GM23338 (cell line): Measurements from ENCODE around the gene SPRR1B. TPM values are rescaled to one million over a fixed set of nuclear protein-coding genes. Genes with fewer than 3 reads are reported as not detected.

Experiments used
- ATAC-seq: fragments of 200-7000 bp; cut with Tn5 transposase; 3 replicates; pipeline ENCODE4 v1.9.1; 2020
- DNase-seq: peaks from one replicate; pipeline ENCODE4 v3.0.0-alpha.2; 2015; ENCODE audit warnings: low spot score
- H2AFZ ChIP-seq: fragments of 200-600 bp; sonication (generic); 2 replicates; pipeline ENCODE4 v1.8.0; 2016; ENCODE audit warnings: antibody characterized with exemption, mild to moderate bottlenecking, moderate library complexity
- H3F3A ChIP-seq: fragments of 200-600 bp; sonication (generic); replicated peaks from 2 replicates; pipeline ENCODE4 v1.8.0; 2017; ENCODE audit warnings: antibody characterized with exemption, mixed run types, low read depth
- H3K27ac ChIP-seq: fragments of 200-600 bp; sonication (generic); 2 replicates; pipeline ENCODE4 v1.6.1; 2016; ENCODE audit warnings: low read depth
- H3K27me3 ChIP-seq: fragments of 200-600 bp; sonication (generic); 2 replicates; pipeline ENCODE4 v1.8.0; 2016; ENCODE audit warnings: mild to moderate bottlenecking, mixed run types, moderate library complexity; ENCODE audit not compliant: insufficient read depth
- H3K36me3 ChIP-seq: fragments of 200-600 bp; sonication (generic); 2 replicates; pipeline ENCODE4 v1.8.0; 2016; ENCODE audit warnings: mild to moderate bottlenecking; ENCODE audit not compliant: insufficient read depth
- H3K4me1 ChIP-seq: fragments of 200-600 bp; sonication (generic); 2 replicates; pipeline ENCODE4 v1.8.0; 2016; ENCODE audit warnings: mild to moderate bottlenecking, moderate library complexity; ENCODE audit not compliant: insufficient read depth
- H3K4me2 ChIP-seq: fragments of 200-600 bp; sonication (generic); 2 replicates; pipeline ENCODE4 v1.7.1; 2017; ENCODE audit warnings: mixed run types
- H3K4me3 ChIP-seq: fragments of 200-600 bp; sonication (generic); 2 replicates; pipeline ENCODE4 v1.6.1; 2016; ENCODE audit warnings: mixed run types
- H3K79me2 ChIP-seq: fragments of 200-600 bp; sonication (generic); replicated peaks from 2 replicates; pipeline ENCODE4 v1.8.0; 2017; ENCODE audit warnings: mild to moderate bottlenecking; ENCODE audit not compliant: insufficient read depth
- H3K9me2 ChIP-seq: fragments of 200-600 bp; sonication (generic); 2 replicates; pipeline ENCODE4 v1.8.0; 2017; ENCODE audit not compliant: insufficient read depth
- H4K20me1 ChIP-seq: fragments of 200-600 bp; sonication (generic); replicated peaks from 2 replicates; pipeline ENCODE4 v1.8.0; 2017; ENCODE audit warnings: mild to moderate bottlenecking; ENCODE audit not compliant: insufficient read depth
- H3K27ac Mint-ChIP-seq: 2 replicates; pipeline ENCODE4 v1.8.0; 2020; ENCODE audit warnings: inconsistent platforms, mild to moderate bottlenecking, moderate library complexity, mixed read lengths
- H3K27me3 Mint-ChIP-seq: 3 replicates; pipeline ENCODE4 v1.8.0; 2022; ENCODE audit warnings: low read depth, mild to moderate bottlenecking, moderate library complexity, mixed read lengths, inconsistent platforms; ENCODE audit not compliant: insufficient read depth, poor library complexity
- H3K36me3 Mint-ChIP-seq: 3 replicates; pipeline ENCODE4 v1.8.0; 2021; ENCODE audit warnings: low read depth, mild to moderate bottlenecking, inconsistent platforms, moderate library complexity, mixed read lengths
- H3K4me1 Mint-ChIP-seq: 3 replicates; pipeline ENCODE4 v1.8.0; 2020; ENCODE audit warnings: mild to moderate bottlenecking, inconsistent platforms, mixed read lengths
- H3K4me3 Mint-ChIP-seq: 3 replicates; pipeline ENCODE4 v1.8.0; 2021; ENCODE audit warnings: moderate library complexity, mild to moderate bottlenecking, inconsistent platforms, mixed read lengths
- H3K9me3 Mint-ChIP-seq: 3 replicates; pipeline ENCODE4 v1.8.0; 2020; ENCODE audit warnings: moderate library complexity, mild to moderate bottlenecking, inconsistent platforms, mixed read lengths
- CREB1 ChIP-seq: fragments of 250-450 bp; sonication (Bioruptor Pico); IDR thresholded peaks from 2 replicates; pipeline ENCODE4 v1.5.0; 2020; ENCODE audit warnings: low read depth, mild to moderate bottlenecking, moderate library complexity
- CTCF ChIP-seq, 2 experiments: fragments of 200-600 bp in 1 of 2; sonication (generic) in 1 of 2; conservative IDR thresholded peaks; 2 replicates each; pipeline versions ENCODE4 v1.5.1 to v1.6.1; 2016 to 2017; ENCODE audit warnings: antibody characterized with exemption in 2 of 2, low read depth in 2 of 2, mild to moderate bottlenecking in 2 of 2, moderate library complexity in 1 of 2
- EZH2 ChIP-seq: fragments of 200-600 bp; sonication (generic); IDR thresholded peaks from one replicate; pipeline ENCODE4 v1.8.0; 2017; ENCODE audit warnings: antibody characterized with exemption, mild to moderate bottlenecking, low read depth; ENCODE audit not compliant: unreplicated experiment
- EZH2phosphoT487 ChIP-seq: fragments of 200-600 bp; sonication (generic); IDR thresholded peaks from one replicate; pipeline ENCODE4 v1.8.1; 2018; ENCODE audit warnings: antibody characterized with exemption; ENCODE audit not compliant: unreplicated experiment
- JUNB ChIP-seq: IDR thresholded peaks from one replicate; pipeline ENCODE4 v1.6.1; 2016; ENCODE audit warnings: antibody characterized with exemption; ENCODE audit not compliant: unreplicated experiment
- NANOG ChIP-seq: IDR thresholded peaks from 2 replicates; pipeline ENCODE4 v1.6.1; 2016; ENCODE audit warnings: antibody characterized with exemption, borderline replicate concordance
- POLR2AphosphoS5 ChIP-seq: IDR thresholded peaks from 2 replicates; pipeline ENCODE4 v1.6.1; 2016; ENCODE audit warnings: antibody characterized with exemption, low read depth
- STAT1 ChIP-seq: IDR thresholded peaks from one replicate; pipeline ENCODE4 v1.6.1; 2016; ENCODE audit warnings: antibody characterized with exemption; ENCODE audit not compliant: unreplicated experiment
- ZNF114 ChIP-seq: fragments of 250-450 bp; sonication (Bioruptor Pico); IDR thresholded peaks from 2 replicates; pipeline ENCODE4 v1.5.0; 2020; ENCODE audit warnings: mild to moderate bottlenecking, moderate library complexity
- ZNF331 ChIP-seq: fragments of 250-450 bp; sonication (Bioruptor Pico); IDR thresholded peaks from 2 replicates; pipeline ENCODE4 v1.5.0; 2020; ENCODE audit warnings: low read depth, mild to moderate bottlenecking, moderate library complexity
- ZNF462 ChIP-seq: fragments of 250-450 bp; sonication (Bioruptor Pico); IDR thresholded peaks from 2 replicates; pipeline ENCODE4 v1.5.0; 2020; ENCODE audit warnings: mild to moderate bottlenecking, moderate library complexity
- polyA plus RNA-seq: library from polyadenylated mRNA; unstranded; fragments of >200 nt; fragmentation: Nextera tagmentation; extraction: Ambion mirVana; gene quantifications from 2 replicates; pipeline ENCODE4 v1.2.1, GENCODE V29; 2016
- total RNA-seq: library from RNA; depleted of rRNA; stranded (reverse); fragments of >200 nt; shearing (Covaris generic); gene quantifications from 2 replicates; pipeline ENCODE4 v1.2.3, GENCODE V29; 2014
- TF ChIP-seq, protein P1 (sequence below): IDR thresholded peaks from one replicate; pipeline ENCODE4 v1.6.1; 2018; ENCODE audit warnings: antibody characterized with exemption; ENCODE audit not compliant: unreplicated experiment
- TF ChIP-seq, protein P2 (sequence below): IDR thresholded peaks from 2 replicates; pipeline ENCODE4 v1.6.1; 2016; ENCODE audit warnings: antibody characterized with exemption

The SPRR1B gene
- total and polyA plus RNA-seq, 2 experiments from 2014 or later, result not detected

- no peak for TF ChIP-seq POLR2AphosphoS5
These were observed 33.1 kb upstream of the SPRR1B start (continued) for GRCh38 chr1:152997901-152998300.

DNA sequence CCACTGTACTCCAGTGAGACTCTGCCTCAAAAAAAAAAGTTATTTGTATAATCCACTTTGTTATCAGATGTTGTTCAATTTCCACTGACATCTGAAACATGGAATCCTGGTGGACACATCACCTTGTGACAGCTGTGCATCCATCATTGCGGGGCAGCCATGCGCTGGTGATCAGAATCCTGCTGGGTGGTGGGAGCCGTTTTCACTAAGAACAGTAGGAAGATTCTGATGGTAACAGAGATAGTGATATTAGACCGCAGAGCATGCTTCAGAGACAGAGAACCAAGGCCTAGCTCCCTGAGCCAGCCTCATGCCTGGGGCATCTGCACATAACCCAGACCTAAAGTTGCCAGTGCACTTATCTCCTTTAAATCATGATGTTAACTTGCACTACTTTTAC, 32.5 kb upstream of the SPRR1B start:
- Mint-ChIP-seq H3K9me3 (peaks cover 8% of the 10 kb centered on the region; the same call in 2 of the 3 replicates), H3K27me3 (peaks cover 2% of the 10 kb centered on the region), H3K27ac (no peak overlapping the region), H3K4me3 (no peak overlapping the region), H3K4me1 (peaks cover 11% of the 10 kb centered on the region; the same call in 2 of the 3 replicates), H3K36me3 (no peaks in the 10 kb centered on the region; the same call in 2 of the 3 replicates)
- H3K36me3 ChIP-seq, result no peaks in the 10 kb centered on the region
- H3K79me2 ChIP-seq, result no peaks in the 10 kb centered on the region
- no peak overlapping the region for H3K4me2 ChIP-seq
- TF ChIP-seq CTCF (conservative IDR thresholded peaks at IDR 0.05; ENCODE audit: low read depth in 2 of 2) (no peak), ZNF114 (no peak), ZNF331 (CRISPR knock-in tag) (no peak), STAT1 (no peak), EZH2 (no peak), ZNF462 (CRISPR knock-in tag) (no peak), CREB1 (CRISPR knock-in tag) (no peak), EZH2phosphoT487 (no peak), POLR2AphosphoS5 (no peak), NANOG (no peak), JUNB (no peak)
- TF ChIP-seq, protein P1, sequence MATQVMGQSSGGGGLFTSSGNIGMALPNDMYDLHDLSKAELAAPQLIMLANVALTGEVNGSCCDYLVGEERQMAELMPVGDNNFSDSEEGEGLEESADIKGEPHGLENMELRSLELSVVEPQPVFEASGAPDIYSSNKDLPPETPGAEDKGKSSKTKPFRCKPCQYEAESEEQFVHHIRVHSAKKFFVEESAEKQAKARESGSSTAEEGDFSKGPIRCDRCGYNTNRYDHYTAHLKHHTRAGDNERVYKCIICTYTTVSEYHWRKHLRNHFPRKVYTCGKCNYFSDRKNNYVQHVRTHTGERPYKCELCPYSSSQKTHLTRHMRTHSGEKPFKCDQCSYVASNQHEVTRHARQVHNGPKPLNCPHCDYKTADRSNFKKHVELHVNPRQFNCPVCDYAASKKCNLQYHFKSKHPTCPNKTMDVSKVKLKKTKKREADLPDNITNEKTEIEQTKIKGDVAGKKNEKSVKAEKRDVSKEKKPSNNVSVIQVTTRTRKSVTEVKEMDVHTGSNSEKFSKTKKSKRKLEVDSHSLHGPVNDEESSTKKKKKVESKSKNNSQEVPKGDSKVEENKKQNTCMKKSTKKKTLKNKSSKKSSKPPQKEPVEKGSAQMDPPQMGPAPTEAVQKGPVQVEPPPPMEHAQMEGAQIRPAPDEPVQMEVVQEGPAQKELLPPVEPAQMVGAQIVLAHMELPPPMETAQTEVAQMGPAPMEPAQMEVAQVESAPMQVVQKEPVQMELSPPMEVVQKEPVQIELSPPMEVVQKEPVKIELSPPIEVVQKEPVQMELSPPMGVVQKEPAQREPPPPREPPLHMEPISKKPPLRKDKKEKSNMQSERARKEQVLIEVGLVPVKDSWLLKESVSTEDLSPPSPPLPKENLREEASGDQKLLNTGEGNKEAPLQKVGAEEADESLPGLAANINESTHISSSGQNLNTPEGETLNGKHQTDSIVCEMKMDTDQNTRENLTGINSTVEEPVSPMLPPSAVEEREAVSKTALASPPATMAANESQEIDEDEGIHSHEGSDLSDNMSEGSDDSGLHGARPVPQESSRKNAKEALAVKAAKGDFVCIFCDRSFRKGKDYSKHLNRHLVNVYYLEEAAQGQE, result no peak
- TF ChIP-seq, protein P2, sequence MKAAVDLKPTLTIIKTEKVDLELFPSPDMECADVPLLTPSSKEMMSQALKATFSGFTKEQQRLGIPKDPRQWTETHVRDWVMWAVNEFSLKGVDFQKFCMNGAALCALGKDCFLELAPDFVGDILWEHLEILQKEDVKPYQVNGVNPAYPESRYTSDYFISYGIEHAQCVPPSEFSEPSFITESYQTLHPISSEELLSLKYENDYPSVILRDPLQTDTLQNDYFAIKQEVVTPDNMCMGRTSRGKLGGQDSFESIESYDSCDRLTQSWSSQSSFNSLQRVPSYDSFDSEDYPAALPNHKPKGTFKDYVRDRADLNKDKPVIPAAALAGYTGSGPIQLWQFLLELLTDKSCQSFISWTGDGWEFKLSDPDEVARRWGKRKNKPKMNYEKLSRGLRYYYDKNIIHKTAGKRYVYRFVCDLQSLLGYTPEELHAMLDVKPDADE, result no peak
- H3K27me3 ChIP-seq, result no peaks in the 10 kb centered on the region
- H3K4me1 ChIP-seq, result no peaks in the 10 kb centered on the region; the same call in 1 of the 2 replicates
- H4K20me1 ChIP-seq, result no peaks in the 10 kb centered on the region
- ATAC-seq, result no peak
- no peak for DNase-seq
- peak overlapping the region; percentile 48; the same call in 1 of the 2 replicates for H2AFZ ChIP-seq
- no peaks in the 10 kb centered on the region for H3K9me2 ChIP-seq
- H3K4me3 ChIP-seq, result no peak overlapping the region
- H3F3A ChIP-seq, result no peaks in the 10 kb centered on the region
- no peak overlapping the region for H3K27ac ChIP-seq
